GM12873 (cell line): Measurements from ENCODE around the gene DDX59.

Experiments used
- TF ChIP-seq, protein P1 (sequence below): IDR thresholded peaks from 2 replicates; pipeline ENCODE4 v1.5.1; 2012; ENCODE audit warnings: low read depth, mild to moderate bottlenecking, moderate library complexity, low read length, control low read depth; ENCODE audit not compliant: insufficient read depth; ENCODE audit errors: missing control alignments

Gene DDX59

GRCh38 chr1:200658037-200658818 lies 11.5 kb downstream of the DDX59 start:
- TF ChIP-seq, protein P1, sequence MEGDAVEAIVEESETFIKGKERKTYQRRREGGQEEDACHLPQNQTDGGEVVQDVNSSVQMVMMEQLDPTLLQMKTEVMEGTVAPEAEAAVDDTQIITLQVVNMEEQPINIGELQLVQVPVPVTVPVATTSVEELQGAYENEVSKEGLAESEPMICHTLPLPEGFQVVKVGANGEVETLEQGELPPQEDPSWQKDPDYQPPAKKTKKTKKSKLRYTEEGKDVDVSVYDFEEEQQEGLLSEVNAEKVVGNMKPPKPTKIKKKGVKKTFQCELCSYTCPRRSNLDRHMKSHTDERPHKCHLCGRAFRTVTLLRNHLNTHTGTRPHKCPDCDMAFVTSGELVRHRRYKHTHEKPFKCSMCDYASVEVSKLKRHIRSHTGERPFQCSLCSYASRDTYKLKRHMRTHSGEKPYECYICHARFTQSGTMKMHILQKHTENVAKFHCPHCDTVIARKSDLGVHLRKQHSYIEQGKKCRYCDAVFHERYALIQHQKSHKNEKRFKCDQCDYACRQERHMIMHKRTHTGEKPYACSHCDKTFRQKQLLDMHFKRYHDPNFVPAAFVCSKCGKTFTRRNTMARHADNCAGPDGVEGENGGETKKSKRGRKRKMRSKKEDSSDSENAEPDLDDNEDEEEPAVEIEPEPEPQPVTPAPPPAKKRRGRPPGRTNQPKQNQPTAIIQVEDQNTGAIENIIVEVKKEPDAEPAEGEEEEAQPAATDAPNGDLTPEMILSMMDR: no peak

- TF ChIP-seq, protein P1: no peak
Measured at GRCh38 chr1:200654660-200655059, 15.0 kb downstream of the DDX59 start.

DNA sequence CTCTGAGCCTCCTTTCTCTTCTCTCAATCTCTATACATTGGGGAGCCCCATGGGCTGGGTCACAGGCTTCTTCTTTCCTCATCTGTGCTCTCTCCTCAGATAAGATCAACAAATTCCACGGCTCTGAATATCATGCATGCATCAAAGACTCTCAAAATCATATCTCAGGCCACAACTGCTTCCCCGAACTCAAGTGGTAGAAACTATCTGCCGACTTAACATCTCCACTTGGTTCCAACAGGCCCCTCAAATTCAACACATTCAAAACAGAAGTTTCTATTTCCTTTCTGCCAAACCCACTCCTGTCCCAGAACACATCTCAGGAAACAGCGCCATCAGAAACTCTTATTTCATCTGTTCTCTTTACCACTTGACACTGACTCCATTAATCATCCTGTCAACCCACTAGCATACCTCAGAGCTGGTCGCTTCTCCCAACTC lies 16.7 kb downstream of the DDX59 start:
- TF ChIP-seq, protein P1: no peak

GRCh38 chr1:200652378-200652777 lies 17.3 kb downstream of the DDX59 start:
- TF ChIP-seq, protein P1: no peak

- TF ChIP-seq, protein P1: no peak
Measured at GRCh38 chr1:200646515-200646914, 23.2 kb downstream of the DDX59 start.

DNA sequence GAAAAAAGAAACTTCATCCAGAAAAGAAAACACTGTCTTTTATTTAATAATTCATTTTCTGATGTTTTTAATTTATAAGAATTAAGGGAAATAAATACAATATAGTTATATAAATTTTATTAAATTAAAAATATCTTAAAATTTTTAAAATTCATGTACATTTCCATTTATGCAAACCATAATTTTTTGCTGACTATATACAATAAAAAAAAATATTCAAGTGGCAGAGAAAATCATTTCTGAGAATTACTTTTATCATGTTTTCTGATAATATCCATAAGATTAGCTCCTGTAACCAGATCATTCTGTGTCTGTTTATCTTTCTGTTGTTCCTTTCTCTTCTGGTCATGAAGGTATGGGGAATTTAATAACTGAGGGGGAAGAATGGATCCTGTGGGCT lies 25.7 kb downstream of the DDX59 start:
- TF ChIP-seq, protein P1: no peak

- TF ChIP-seq, protein P1: no peak
Measured at GRCh38 chr1:200642481-200642880, 27.2 kb downstream of the DDX59 start.
